CD4-positive, alpha-beta T cell treated with Interleukin-15 for 4 hours (primary cell): ENCODE measurements around the gene TRIAP1.

Experiments
- DNase-seq: peaks from one replicate; pipeline ENCODE4 v3.0.0-alpha.2; 2020; ENCODE audit warnings: low spot score

The TRIAP1 gene

DNA sequence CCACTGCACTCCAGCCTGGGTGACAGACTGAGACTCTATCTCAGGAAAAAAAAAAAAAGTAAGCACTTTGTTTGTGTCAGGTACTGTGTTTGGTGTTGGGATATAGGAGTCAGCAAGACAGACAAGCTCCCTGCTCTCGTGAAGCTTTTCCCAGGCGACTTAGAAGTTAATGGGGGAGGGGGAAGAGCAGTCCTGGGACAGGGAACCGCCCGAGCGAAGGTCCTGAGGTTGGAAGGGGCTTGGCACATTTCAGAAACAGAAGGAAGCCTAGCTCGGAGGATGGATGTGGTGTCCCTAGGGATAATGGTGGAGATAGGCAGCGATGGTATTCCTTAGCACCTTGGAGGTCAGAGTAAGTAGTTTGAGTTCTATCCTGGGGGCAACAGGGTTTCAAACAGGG lies 16.8 kb downstream of the TRIAP1 start:
- no peak for DNase-seq

- no peak for DNase-seq
Observed at GRCh38 chr12:120428597-120429229, 17.5 kb downstream of the TRIAP1 start.

- DNase-seq, result no peak
Observed at GRCh38 chr12:120425797-120426196, 20.4 kb downstream of the TRIAP1 start.

DNA sequence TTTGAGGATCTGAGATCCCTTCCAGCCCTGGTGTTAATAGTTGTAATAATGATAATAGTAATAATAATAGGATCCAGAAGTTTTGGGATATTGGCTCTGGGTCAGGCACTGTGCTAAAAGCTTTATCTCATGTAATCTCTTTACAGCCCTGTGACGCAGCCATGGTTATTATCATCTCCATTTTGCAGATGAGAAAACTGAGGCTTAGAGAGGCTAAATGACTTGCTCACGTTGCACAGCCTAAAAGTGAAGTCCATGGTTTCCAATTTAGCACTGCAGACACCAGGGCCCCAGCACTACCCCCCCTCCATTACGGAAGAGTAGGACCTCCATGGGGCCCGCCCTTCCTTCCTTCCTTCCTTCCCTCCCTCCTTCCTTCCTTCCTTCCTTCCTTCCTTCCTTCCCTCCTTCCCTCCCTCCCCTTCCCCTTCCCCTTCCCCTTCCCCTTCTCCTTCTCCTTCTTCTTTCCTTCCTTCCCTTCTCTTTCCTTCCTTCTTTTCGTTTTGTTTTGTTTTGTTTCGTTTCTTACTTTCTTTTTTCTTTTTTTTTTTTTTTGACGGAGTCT lies 23.2 kb downstream of the TRIAP1 start:
- DNase-seq, result no peak

DNA sequence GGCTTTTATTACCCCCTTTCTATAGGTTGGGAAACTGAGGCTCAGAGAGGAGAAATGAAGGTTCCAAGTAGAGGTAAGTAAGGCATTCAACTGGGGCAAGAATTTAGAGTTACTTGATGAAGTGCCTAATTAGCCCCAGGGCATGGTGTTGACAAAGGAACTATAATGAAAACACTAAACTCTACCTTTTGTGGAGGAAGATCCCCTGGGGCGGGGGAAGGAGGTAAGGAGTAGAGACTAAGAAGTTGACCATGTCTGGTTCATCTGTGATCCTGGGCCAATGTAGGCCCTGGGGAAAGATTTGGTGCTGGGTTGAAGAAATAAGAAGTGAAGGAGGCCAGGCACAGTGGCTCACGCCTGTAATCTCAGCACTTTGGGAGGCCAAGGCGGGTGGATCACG lies 24.5 kb downstream of the TRIAP1 start:
- no peak for DNase-seq

DNA sequence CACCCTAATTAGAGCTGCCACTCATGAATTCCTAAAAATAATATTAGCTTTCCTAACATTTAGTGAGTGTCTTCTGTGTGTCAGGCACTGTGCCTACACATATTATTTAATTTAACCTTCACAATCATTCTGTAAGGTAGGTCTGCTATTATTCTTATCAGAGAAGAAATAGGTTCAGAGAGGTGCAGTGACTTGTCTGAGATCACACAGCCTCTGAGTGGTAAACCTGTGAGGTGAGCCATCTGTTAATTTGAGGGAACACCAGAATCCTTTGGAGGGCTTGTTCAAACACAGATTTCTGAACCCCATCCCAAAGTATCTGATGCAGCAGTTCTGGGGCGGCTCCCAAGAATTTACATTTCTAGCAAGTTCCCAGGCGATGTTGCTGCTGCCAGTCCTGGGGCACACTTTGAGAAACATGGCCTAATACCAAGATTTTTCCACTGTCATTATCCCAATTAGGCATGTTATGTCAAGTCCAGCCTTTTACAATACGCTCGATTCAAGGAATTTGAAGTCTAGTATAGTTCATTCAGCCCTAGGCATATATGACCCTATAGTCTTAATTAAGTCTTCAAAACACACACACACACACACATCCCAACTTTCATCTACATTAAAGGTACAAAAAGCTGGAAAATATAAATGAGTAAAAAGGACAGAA lies 28.1 kb downstream of the TRIAP1 start:
- DNase-seq, result no peak

- no peak for DNase-seq
Observed at GRCh38 chr12:120416490-120417216, 29.5 kb downstream of the TRIAP1 start.

DNA sequence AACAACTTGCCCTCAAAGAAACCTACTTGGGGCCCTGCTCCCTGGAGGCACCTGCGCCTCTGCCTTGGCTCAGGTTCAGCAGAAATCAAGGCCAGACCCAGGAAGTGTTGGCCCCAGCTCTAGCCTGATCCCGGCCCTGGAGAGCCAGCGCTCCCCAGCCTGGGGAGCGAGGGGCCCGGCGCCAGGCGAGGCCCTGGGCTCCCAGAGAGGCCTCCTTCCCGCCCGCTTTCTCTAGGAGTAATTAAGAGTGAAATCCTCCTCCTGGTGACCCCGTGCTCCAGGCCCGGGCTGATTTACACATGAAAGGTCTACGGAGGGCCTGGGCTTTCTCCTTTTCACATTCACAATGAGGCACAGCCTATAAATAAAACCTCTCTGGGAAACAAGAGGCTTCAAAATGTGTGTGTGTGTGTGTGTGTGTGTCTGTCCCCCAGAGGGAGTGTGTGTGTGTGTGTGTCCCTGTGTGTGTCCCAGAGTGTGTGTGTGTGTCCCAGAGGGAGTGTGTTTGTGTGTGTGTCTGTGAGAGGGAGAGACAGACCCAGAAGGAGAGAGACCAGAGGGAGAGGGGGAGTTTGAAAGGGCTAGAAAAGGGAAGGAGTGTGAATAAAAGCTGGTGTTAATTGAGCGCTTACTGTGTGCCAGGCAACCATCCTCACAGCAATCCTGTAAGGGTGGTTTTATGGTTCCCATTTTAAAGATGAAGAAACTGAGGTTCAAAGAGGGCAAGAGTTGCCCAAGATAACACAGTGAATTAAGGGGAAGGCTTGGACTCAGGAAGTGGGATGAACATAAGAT lies 32.1 kb downstream of the TRIAP1 start:
- DNase-seq, result no peak

GRCh38 chr12:120412421-120412820 lies 33.8 kb downstream of the TRIAP1 start:
- no peak for DNase-seq

- no peak for DNase-seq
Observed at GRCh38 chr12:120408771-120409170, 37.4 kb downstream of the TRIAP1 start.

DNA sequence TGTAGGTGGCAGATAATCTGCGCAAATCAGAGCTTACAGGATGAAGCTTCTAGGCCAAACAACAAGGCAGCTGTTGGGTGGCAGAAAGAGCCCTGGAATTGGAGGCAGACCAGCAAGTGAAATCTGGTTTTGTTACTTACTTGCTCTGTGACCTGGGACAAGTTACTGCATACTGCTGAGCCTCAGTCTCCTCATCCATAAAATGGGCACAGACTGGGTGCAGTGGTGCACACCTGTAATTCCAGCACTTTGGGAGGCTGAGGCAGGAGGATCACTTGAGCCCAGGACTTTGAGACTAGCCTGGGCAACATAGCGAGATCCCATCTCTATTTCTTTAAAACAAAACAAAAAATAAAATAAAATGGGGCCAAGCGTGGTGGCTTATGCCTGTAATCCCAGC lies 39.6 kb downstream of the TRIAP1 start:
- DNase-seq, result no peak

DNA sequence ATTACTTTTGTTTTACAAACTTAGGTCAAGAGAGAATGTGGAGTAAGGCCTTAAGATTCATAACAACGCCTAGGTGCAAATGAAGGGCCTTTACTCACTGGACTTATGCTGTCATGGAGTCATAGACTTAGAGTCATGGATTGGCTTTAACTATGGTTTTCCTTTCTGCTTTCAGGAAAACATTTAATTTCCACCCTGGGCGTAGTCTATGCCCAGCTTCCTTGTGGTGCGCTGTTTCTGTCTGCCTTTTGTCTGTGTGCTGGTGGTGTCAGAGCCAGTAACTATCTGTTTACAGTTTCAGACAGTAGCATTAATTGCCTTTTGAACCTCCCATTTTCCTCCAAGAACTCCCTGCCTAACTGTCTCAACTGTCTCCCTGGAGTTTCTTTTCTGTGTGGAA lies 40.1 kb downstream of the TRIAP1 start:
- no peak for DNase-seq

GRCh38 chr12:120404271-120404670 lies 41.9 kb downstream of the TRIAP1 start:
- DNase-seq, result no peak

GRCh38 chr12:120403869-120404268 lies 42.3 kb downstream of the TRIAP1 start:
- no peak for DNase-seq

- DNase-seq, result no peak
Observed at GRCh38 chr12:120402217-120402616, 44.0 kb downstream of the TRIAP1 start.

- no peak for DNase-seq
Observed at GRCh38 chr12:120399531-120399930, 46.7 kb downstream of the TRIAP1 start.

GRCh38 chr12:120397824-120398540 lies 48.2 kb downstream of the TRIAP1 start:
- DNase-seq, result no peak

DNA sequence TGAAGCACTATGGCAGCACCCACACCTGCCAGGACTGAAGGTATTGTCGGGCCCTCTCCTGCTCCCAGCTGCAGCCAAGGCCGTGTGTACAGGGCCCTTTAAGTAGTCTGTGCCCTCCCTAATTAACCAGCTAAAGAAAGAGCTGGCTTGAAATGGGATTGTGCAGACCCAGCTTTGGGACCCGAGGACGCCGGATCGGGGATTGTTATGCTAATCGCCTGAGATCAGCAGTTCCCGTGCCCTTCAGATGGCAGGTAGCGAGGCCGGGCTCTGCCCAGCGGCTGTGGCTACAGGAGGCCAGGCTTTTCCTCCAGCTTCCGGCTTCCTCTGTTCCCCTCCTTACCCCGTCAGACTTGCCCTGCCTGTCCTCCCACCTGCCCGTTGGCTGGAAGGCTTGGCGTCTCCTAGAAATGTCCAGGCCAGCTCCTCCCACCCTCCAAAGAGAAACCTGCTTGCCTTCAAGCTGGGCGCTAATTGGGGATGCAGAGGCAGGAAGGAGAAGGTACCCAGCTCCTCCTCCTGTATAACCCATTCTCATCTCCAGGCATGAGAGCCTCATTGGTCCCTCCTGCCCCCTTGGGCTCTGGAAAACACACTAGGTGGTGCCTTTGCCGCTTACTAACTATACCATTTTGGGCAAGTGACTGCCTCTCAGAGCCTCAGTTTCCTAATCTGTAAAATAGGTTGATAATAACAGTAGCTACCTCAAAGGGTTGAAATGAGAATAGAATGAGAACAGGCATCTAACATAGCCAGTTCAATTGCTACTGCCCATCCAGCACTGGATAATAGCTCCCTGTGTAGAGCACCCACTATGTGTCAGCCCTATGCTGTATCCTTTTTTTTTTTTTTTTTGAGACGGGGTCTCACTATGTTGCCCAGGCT lies 51.5 kb downstream of the TRIAP1 start:
- no peak for DNase-seq
